H9 (cell line): ENCODE measurements around the gene ARID5A. TPM values are rescaled to one million over a fixed set of nuclear protein-coding genes. Genes with fewer than 3 reads are reported as not detected.

Experiments used
- DNase-seq: peaks from one replicate; pipeline ENCODE4 v3.0.0-alpha.2; 2017
- H2AFZ ChIP-seq: one replicate; pipeline ENCODE4 v1.6.1; 2013; ENCODE audit warnings: mild to moderate bottlenecking, low read length, control low read depth, moderate library complexity
- H2AK5ac ChIP-seq: 2 replicates; pipeline ENCODE4 v1.6.1; 2013; ENCODE audit warnings: low read length, control low read depth, mixed read lengths; ENCODE audit not compliant: insufficient read length
- H2BK120ac ChIP-seq: one replicate; pipeline ENCODE4 v1.6.1; 2013; ENCODE audit warnings: low read depth, mild to moderate bottlenecking, low read length, control low read depth, inconsistent platforms; ENCODE audit not compliant: poor library complexity, severe bottlenecking
- H2BK12ac ChIP-seq: 2 replicates; pipeline ENCODE4 v1.6.1; 2013; ENCODE audit warnings: low read length, control low read depth, mixed read lengths, low read depth; ENCODE audit not compliant: insufficient read length
- H2BK15ac ChIP-seq: 2 replicates; pipeline ENCODE4 v1.6.1; 2013; ENCODE audit warnings: low read depth, low read length, control low read depth
- H2BK20ac ChIP-seq: one replicate; pipeline ENCODE4 v1.6.1; 2013; ENCODE audit warnings: low read depth, mild to moderate bottlenecking, low read length, control low read depth, inconsistent platforms; ENCODE audit not compliant: poor library complexity, severe bottlenecking
- H2BK5ac ChIP-seq: 2 replicates; pipeline ENCODE4 v1.6.1; 2013; ENCODE audit warnings: low read length, control low read depth, mixed read lengths; ENCODE audit not compliant: insufficient read length
- H3K14ac ChIP-seq: 2 replicates; pipeline ENCODE4 v1.6.1; 2013; ENCODE audit warnings: low read length, control low read depth; ENCODE audit not compliant: insufficient read depth
- H3K18ac ChIP-seq: 2 replicates; pipeline ENCODE4 v1.6.1; 2013; ENCODE audit warnings: low read depth, mild to moderate bottlenecking, mixed read lengths, low read length, control low read depth; ENCODE audit not compliant: insufficient read length
- H3K23ac ChIP-seq: 2 replicates; pipeline ENCODE4 v1.6.1; 2013; ENCODE audit warnings: low read length, control low read depth, mixed read lengths, low read depth; ENCODE audit not compliant: insufficient read length
- H3K23me2 ChIP-seq: 2 replicates; pipeline ENCODE4 v1.6.1; 2013; ENCODE audit warnings: low read depth, mild to moderate bottlenecking, mixed read lengths, low read length, control low read depth; ENCODE audit not compliant: insufficient read length, poor library complexity, severe bottlenecking
- H3K27ac ChIP-seq: 2 replicates; pipeline ENCODE4 v1.5.1; 2013; ENCODE audit warnings: low read length, control low read depth, mixed read lengths, low read depth; ENCODE audit not compliant: insufficient read length
- H3K27me3 ChIP-seq: 2 replicates; pipeline ENCODE4 v1.6.1; 2013; ENCODE audit warnings: low read length, control low read depth, inconsistent platforms; ENCODE audit not compliant: insufficient read depth
- H3K4ac ChIP-seq: 2 replicates; pipeline ENCODE4 v1.6.1; 2013; ENCODE audit warnings: low read depth, mild to moderate bottlenecking, control low read depth, inconsistent platforms, low read length, moderate library complexity
- H3K4me1 ChIP-seq: 2 replicates; pipeline ENCODE4 v1.6.1; 2013; ENCODE audit warnings: low read length, control low read depth, inconsistent platforms; ENCODE audit not compliant: insufficient read depth
- H3K4me2 ChIP-seq: 2 replicates; pipeline ENCODE4 v1.6.1; 2013; ENCODE audit warnings: low read length, control low read depth, mixed read lengths; ENCODE audit not compliant: insufficient read length, insufficient read depth
- H3K56ac ChIP-seq: 2 replicates; pipeline ENCODE4 v1.6.1; 2013; ENCODE audit warnings: low read depth, mild to moderate bottlenecking, mixed read lengths, low read length, control low read depth; ENCODE audit not compliant: insufficient read length
- H3K79me1 ChIP-seq: 2 replicates; pipeline ENCODE4 v1.6.1; 2013; ENCODE audit warnings: low read depth, mild to moderate bottlenecking, moderate library complexity, low read length, control low read depth, inconsistent platforms; ENCODE audit not compliant: insufficient read depth, poor library complexity, severe bottlenecking
- H3K79me2 ChIP-seq: 2 replicates; pipeline ENCODE4 v1.6.1; 2013; ENCODE audit warnings: low read length, control low read depth, inconsistent platforms; ENCODE audit not compliant: insufficient read depth
- H3K9ac ChIP-seq: 2 replicates; pipeline ENCODE4 v1.6.1; 2013; ENCODE audit warnings: low read length, control low read depth, mixed read lengths; ENCODE audit not compliant: insufficient read length; ENCODE audit errors: extremely low read depth
- H3K9me3 ChIP-seq: one replicate; pipeline ENCODE4 v1.6.1; 2013; ENCODE audit warnings: low read depth, low read length, inconsistent platforms; ENCODE audit not compliant: control insufficient read depth
- H3T11ph ChIP-seq: one replicate; pipeline ENCODE4 v1.6.1; 2013; ENCODE audit warnings: mild to moderate bottlenecking, low read length, control low read depth, inconsistent platforms
- H4K20me1 ChIP-seq: one replicate; pipeline ENCODE4 v1.6.1; 2013; ENCODE audit not compliant: control insufficient read depth, insufficient read length, insufficient read depth
- H4K5ac ChIP-seq: 2 replicates; pipeline ENCODE4 v1.6.1; 2013; ENCODE audit warnings: low read depth, mild to moderate bottlenecking, mixed read lengths, low read length, control low read depth; ENCODE audit not compliant: insufficient read length
- H4K8ac ChIP-seq: replicated peaks from 2 replicates; pipeline ENCODE4 v1.6.1; 2013; ENCODE audit warnings: low read length, control low read depth, mixed read lengths, low read depth; ENCODE audit not compliant: insufficient read length
- H4K91ac ChIP-seq: 2 replicates; pipeline ENCODE4 v1.6.1; 2013; ENCODE audit warnings: low read depth, mild to moderate bottlenecking, moderate library complexity, mixed read lengths, low read length, control low read depth; ENCODE audit not compliant: insufficient read length
- H3K27ac Mint-ChIP-seq, 3 experiments: 2 replicates in 2 of 3; 3 replicates in 1 of 3; pipeline ENCODE4 v1.8.0; 2020 to 2021; ENCODE audit warnings: mixed read lengths in 3 of 3, mild to moderate bottlenecking in 1 of 3, moderate library complexity in 1 of 3
- H3K27me3 Mint-ChIP-seq: 2 replicates; pipeline ENCODE4 v1.8.0; 2021; ENCODE audit warnings: low read depth, mild to moderate bottlenecking, moderate library complexity, mixed read lengths
- H3K36me3 Mint-ChIP-seq, 3 experiments: 2 replicates in 2 of 3; 3 replicates in 1 of 3; pipeline ENCODE4 v1.8.0; 2020 to 2021; ENCODE audit warnings: low read depth in 3 of 3, mixed read lengths in 3 of 3; ENCODE audit not compliant: insufficient read depth in 1 of 3
- H3K4me1 Mint-ChIP-seq, 2 experiments: 2 replicates each; pipeline ENCODE4 v1.8.0; 2020; ENCODE audit warnings: mixed read lengths in 2 of 2
- H3K4me3 Mint-ChIP-seq, 2 experiments: 2 replicates in 1 of 2; 3 replicates in 1 of 2; pipeline ENCODE4 v1.8.0; 2020 to 2021; ENCODE audit warnings: mild to moderate bottlenecking in 2 of 2, mixed read lengths in 2 of 2, moderate library complexity in 1 of 2
- H3K9me3 Mint-ChIP-seq, 2 experiments: 2 replicates in 1 of 2; 3 replicates in 1 of 2; pipeline ENCODE4 v1.8.0; 2020; ENCODE audit warnings: mild to moderate bottlenecking in 2 of 2, mixed read lengths in 2 of 2, moderate library complexity in 1 of 2
- CTCF ChIP-seq: fragments of 200-600 bp; sonication (generic); conservative IDR thresholded peaks from 3 replicates; pipeline ENCODE4 v1.8.0; 2021; ENCODE audit warnings: antibody characterized with exemption, mild to moderate bottlenecking
- WGBS: extraction: QIAGEN DNeasy Blood & Tissue Kit; methylation state at CpG from one replicate; pipeline ENCODE4 v1.1.7; 2013; ENCODE audit warnings: missing lambda C conversion rate, low lambda C conversion rate, mixed read lengths; ENCODE audit not compliant: insufficient read length; ENCODE audit errors: extremely low coverage; 5-methylcytosine and 5-hydroxymethylcytosine counted together
- total RNA-seq: library from RNA; stranded (reverse); gene quantifications from 2 replicates; pipeline ENCODE4 v1.2.1, GENCODE V29; 2021

Gene ARID5A
- total RNA-seq, 1 experiment from 2014 or later = 4.5 TPM

- Histone ChIP-seq H3K14ac (no peak overlapping the region), H3K4me1 (no peaks in the 10 kb centered on the region), H2BK12ac (no peak overlapping the region), H3K9ac (no peak overlapping the region), H3K27ac (no peak overlapping the region), H3K23me2 (no peaks in the 10 kb centered on the region), H3K27me3 (no peaks in the 10 kb centered on the region), H4K91ac (no peak overlapping the region), H2AFZ (no peak overlapping the region), H2BK15ac (no peak overlapping the region), H3K18ac (no peak overlapping the region), H3K4me2 (no peak overlapping the region), H2BK20ac (no peak overlapping the region), H4K5ac (no peak overlapping the region), H3K9me3 (no peaks in the 10 kb centered on the region), H3K4ac (no peak overlapping the region), H4K20me1 (peaks cover 2% of the 10 kb centered on the region), H2BK120ac (no peak overlapping the region), H4K8ac (no peak overlapping the region), H3K56ac (no peak overlapping the region), H3T11ph (no peak overlapping the region), H2AK5ac (no peak overlapping the region), H3K79me2 (no peaks in the 10 kb centered on the region), H3K23ac (no peak overlapping the region), H2BK5ac (no peak overlapping the region), H3K79me1 (no peaks in the 10 kb centered on the region)
- no peak for TF ChIP-seq CTCF
- H3K36me3 Mint-ChIP-seq = no peaks in the 10 kb centered on the region; a peak in 1 of 7 replicates
- H3K9me3 Mint-ChIP-seq = peaks cover 10% of the 10 kb centered on the region in 2 experiments; a peak in 4 of 5 replicates
- peaks cover 8 to 9% of the 10 kb centered on the region in 2 experiments for H3K4me1 Mint-ChIP-seq
- no peak overlapping the region for H3K27ac Mint-ChIP-seq
- DNase-seq = peak; percentile 65
- no peak overlapping the region for H3K4me3 Mint-ChIP-seq
- H3K27me3 Mint-ChIP-seq = peaks cover 2% of the 10 kb centered on the region; the same call in 1 of the 2 replicates
- WGBS = no CpG with 5 or more reads among the region's 5 CpGs
Measured at GRCh38 chr2:96493072-96493471, 43.5 kb upstream of the ARID5A start.
